Bronchial epithelial cell (primary cell): Measurements from ENCODE around the gene TMEM132C. TPM values are rescaled to one million over a fixed set of nuclear protein-coding genes. Genes with fewer than 3 reads are reported as not detected.

Source experiments
- DNase-seq: peaks from one replicate; pipeline ENCODE4 v3.0.0-alpha.2; 2010; ENCODE audit warnings: low read depth
- FAIRE-seq: peaks from 2 replicates; lab custom pipeline; 2011; peaks lifted over from hg19 to GRCh38; lab: Jason Lieb, UNC
- H3K27me3 ChIP-seq: 2 replicates; pipeline ENCODE4 v1.5.1; 2011; ENCODE audit warnings: low read length; ENCODE audit not compliant: control insufficient read depth, insufficient read depth
- H3K36me3 ChIP-seq: 2 replicates; pipeline ENCODE4 v1.5.1; 2011; ENCODE audit warnings: low read length; ENCODE audit not compliant: control insufficient read depth, insufficient read depth
- H3K4me3 ChIP-seq: 2 replicates; pipeline ENCODE4 v1.5.1; 2011; ENCODE audit warnings: mild to moderate bottlenecking, low read depth, low read length, control low read depth
- CTCF ChIP-seq: IDR thresholded peaks from 2 replicates; pipeline ENCODE4 v1.5.1; 2011; ENCODE audit warnings: mild to moderate bottlenecking, moderate library complexity, low read length, control low read depth, inconsistent platforms; ENCODE audit not compliant: insufficient read depth, severe bottlenecking
- total RNA-seq: library from RNA; depleted of rRNA; stranded (reverse); fragments of >200 nt; gene quantifications from 2 replicates; pipeline ENCODE4 v1.2.1, GENCODE V29; 2014

Gene TMEM132C
- total RNA-seq, 1 donor from 2014 or later: not detected

- no peaks in the 10 kb centered on the region for H3K27me3 ChIP-seq
- no peaks in the 10 kb centered on the region for H3K36me3 ChIP-seq
- TF ChIP-seq CTCF: no peak
- FAIRE-seq: no peak
- DNase-seq: no peak
- no peak overlapping the region for H3K4me3 ChIP-seq
Measured at GRCh38 chr12:128542844-128543243, 275.9 kb downstream of the TMEM132C start.

DNA sequence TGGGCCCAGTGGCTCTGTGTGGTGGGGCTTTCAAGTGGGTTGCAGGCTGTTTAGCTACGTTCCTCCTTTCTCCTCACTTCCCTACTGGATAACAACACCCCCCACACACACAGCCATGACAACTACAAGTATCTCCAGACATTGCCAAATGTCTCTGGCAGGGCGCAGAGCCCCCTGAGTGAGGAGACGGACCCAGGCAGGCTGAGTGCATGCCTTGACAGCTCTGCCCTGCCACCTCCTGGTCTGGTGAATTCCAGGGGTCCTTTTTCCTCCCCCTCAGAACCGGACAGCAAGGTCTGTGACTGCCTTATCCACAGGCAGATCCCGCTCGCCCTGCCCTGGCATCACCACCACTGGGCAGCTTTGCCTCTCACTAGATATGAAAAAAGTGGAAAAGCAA lies 276.5 kb downstream of the TMEM132C start:
- no peak for TF ChIP-seq CTCF
- H3K36me3 ChIP-seq: no peaks in the 10 kb centered on the region
- H3K27me3 ChIP-seq: no peaks in the 10 kb centered on the region
- H3K4me3 ChIP-seq: no peak overlapping the region
- no peak for DNase-seq
- no peak for FAIRE-seq

DNA sequence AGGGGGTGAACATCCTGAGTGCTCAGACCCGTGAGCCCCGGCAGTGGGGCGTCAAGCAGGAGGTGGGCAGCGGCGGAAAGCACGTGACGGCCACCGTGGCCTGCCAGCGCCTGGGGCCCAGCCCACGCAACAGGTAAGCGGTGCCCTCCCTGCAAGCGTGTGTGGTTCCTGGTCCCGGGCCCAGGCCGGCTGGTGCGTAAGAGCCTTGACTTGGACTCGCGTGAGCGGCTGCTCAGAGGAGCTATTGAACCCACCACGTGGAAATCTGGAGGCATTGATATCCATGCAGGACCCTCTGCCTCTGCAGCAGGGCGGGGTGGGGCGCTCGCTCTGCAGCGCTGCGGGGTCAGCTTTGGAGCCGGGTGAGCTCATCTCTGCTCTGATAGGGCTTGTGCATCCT lies 277.0 kb downstream of the TMEM132C start:
- no peaks in the 10 kb centered on the region for H3K27me3 ChIP-seq
- DNase-seq: no peak
- no peak for FAIRE-seq
- no peaks in the 10 kb centered on the region for H3K36me3 ChIP-seq
- TF ChIP-seq CTCF: no peak
- no peak overlapping the region for H3K4me3 ChIP-seq

DNA sequence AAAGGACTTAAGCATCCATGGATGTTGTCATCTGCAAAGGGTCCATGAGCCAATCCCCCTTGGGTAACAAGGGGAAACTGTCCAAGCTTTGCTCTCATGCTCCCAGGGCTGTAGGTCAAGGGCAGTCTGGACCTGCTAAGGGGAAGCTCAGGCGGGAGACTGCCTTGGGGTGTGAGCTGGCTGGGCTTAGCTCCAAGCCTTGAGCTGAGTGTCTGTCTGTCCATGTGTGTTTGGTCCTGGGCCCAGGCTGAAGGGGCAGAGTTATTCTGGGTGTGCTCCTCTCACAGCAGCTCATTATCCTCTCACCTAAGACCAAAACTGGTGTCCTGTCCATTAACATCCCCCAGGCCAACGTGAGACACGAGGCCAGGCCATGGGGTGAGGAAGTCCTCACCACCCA lies 282.0 kb downstream of the TMEM132C start:
- FAIRE-seq (peak; percentile 58), DNase-seq (no peak)
- Histone ChIP-seq H3K36me3 (no peaks in the 10 kb centered on the region), H3K27me3 (no peaks in the 10 kb centered on the region), H3K4me3 (no peak overlapping the region)
- TF ChIP-seq CTCF: no peak

DNA sequence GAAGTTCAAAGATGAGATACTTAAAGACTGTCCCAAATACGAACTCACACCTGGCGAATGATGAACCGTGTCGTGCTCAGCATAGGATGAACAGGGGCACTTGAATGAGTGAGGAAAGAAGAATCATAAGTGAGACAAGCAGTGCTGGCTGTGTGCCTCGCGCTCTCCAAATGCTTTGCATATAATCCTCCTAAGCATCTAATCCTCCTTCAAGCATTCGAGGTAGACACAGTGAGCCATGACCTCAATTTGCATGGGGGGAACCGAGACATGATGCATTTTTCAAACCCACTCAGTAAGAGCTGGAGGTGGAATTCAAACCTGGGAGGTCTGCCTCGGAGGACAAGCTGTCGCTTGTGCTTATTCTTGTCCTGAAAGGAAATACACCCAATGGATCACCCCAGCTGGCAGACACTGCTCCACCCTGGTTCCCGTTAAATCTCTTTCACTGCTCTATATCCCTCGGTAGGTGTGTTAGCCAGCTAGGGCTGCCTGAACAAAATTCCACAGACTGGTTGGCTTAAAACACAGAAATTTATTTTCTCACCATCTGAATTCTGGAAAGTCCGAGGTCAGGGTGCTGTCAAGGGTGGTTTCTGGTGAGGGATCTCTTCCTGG lies 282.7 kb downstream of the TMEM132C start:
- Histone ChIP-seq H3K36me3 (no peaks in the 10 kb centered on the region), H3K27me3 (no peaks in the 10 kb centered on the region), H3K4me3 (no peak overlapping the region)
- no peak for TF ChIP-seq CTCF
- FAIRE-seq (no peak), DNase-seq (no peak)

GRCh38 chr12:128551266-128551665 lies 284.3 kb downstream of the TMEM132C start:
- FAIRE-seq: no peak
- H3K27me3 ChIP-seq: no peaks in the 10 kb centered on the region

More at GRCh38 chr12:128551266-128551665, 284.3 kb downstream of the TMEM132C start:
- no peak for DNase-seq
- Histone ChIP-seq H3K36me3 (no peaks in the 10 kb centered on the region), H3K4me3 (no peak overlapping the region)
- no peak for TF ChIP-seq CTCF
